Peyer's patch (tissue), 4 donors: ENCODE measurements around the gene LYST. TPM values are rescaled to one million over a fixed set of nuclear protein-coding genes. Genes with fewer than 3 reads are reported as not detected.
A peak's percentile ranks its signal among the peaks of the same experiment; 100 is the strongest.
"Not testable (repeated sequence)": the region's sequence is repeated elsewhere in the genome, so short reads cannot be mapped to it uniquely, and the experiment has no call there.

Experiments used
- DNase-seq, 3 donors: peaks; one replicate each; pipeline ENCODE4 v3.0.0-alpha.2; 2017 to 2019
- H3K27ac ChIP-seq, 4 donors: fragments of 200-600 bp; sonication (generic); one replicate each; pipeline ENCODE4 v1.5.1; 2016 to 2019
- H3K27me3 ChIP-seq, 2 donors: fragments of 200-600 bp; sonication (generic); one replicate each; pipeline ENCODE4 v1.5.1; 2019
- H3K36me3 ChIP-seq, 3 donors: fragments of 200-600 bp; sonication (generic); one replicate each; pipeline ENCODE4 v1.5.1; 2016 to 2019
- H3K4me1 ChIP-seq, 4 donors: fragments of 200-600 bp; sonication (generic); one replicate each; pipeline ENCODE4 v1.5.1; 2016 to 2019
- H3K4me3 ChIP-seq, 4 donors: fragments of 200-600 bp; sonication (generic); 1 replicate in 3 of 4; 2 replicates in 1 of 4; pipeline ENCODE4 v1.5.1; 2016 to 2019; ENCODE audit warnings: mild to moderate bottlenecking in 1 of 4
- H3K9me3 ChIP-seq, 4 donors: fragments of 200-600 bp; sonication (generic); one replicate each; pipeline ENCODE4 v1.5.1; 2016 to 2019; ENCODE audit warnings: mild to moderate bottlenecking in 1 of 4
- POLR2A ChIP-seq, 2 donors: fragments of 450-650 bp; IDR thresholded peaks; one replicate each; pipeline ENCODE4 v1.5.1; 2017; ENCODE audit warnings: antibody characterized with exemption in 2 of 2, mild to moderate bottlenecking in 2 of 2, moderate library complexity in 2 of 2
- total RNA-seq, 4 donors: library from RNA; depleted of rRNA; stranded (reverse); fragments of >200 nt; gene quantifications; one replicate each; pipeline ENCODE4 v1.1.0, GENCODE V29; 2016
- TF ChIP-seq, protein P1 (sequence below), 6 experiments: fragments of 450-650 bp in 4 of 6; fragments of 200-600 bp in 2 of 6; sonication (generic) in 1 of 6; IDR thresholded peaks; one replicate each; pipeline ENCODE4 v1.5.1; 2017 to 2019; ENCODE audit warnings: antibody characterized with exemption in 6 of 6, mild to moderate bottlenecking in 3 of 6, moderate library complexity in 1 of 6

Gene LYST
- total RNA-seq, 4 donors from 2014 or later, result 27.8 to 68.5 (median 35.5) TPM

DNA sequence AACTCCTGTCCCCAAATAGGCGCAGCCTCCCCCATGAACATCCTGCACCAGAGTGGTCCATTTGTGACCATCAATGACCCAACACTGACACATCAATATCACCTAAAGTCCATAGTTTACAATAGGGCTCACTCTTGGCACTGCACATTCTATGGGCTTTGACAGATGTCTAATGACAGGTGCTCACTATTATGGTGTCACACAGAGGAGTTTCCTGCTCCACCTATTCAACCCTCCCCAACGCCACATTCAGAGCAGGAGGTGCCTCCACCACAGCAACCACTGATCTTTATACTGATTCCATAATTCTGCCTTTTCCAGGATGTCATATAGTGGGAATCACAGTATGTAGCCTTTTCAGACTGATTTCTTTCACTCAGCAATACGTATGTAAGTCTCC, 241.4 kb downstream of the LYST start:
- TF ChIP-seq POLR2A (IDR thresholded peaks at IDR 0.05), result no peak
- TF ChIP-seq, protein P1, sequence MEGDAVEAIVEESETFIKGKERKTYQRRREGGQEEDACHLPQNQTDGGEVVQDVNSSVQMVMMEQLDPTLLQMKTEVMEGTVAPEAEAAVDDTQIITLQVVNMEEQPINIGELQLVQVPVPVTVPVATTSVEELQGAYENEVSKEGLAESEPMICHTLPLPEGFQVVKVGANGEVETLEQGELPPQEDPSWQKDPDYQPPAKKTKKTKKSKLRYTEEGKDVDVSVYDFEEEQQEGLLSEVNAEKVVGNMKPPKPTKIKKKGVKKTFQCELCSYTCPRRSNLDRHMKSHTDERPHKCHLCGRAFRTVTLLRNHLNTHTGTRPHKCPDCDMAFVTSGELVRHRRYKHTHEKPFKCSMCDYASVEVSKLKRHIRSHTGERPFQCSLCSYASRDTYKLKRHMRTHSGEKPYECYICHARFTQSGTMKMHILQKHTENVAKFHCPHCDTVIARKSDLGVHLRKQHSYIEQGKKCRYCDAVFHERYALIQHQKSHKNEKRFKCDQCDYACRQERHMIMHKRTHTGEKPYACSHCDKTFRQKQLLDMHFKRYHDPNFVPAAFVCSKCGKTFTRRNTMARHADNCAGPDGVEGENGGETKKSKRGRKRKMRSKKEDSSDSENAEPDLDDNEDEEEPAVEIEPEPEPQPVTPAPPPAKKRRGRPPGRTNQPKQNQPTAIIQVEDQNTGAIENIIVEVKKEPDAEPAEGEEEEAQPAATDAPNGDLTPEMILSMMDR (IDR thresholded peaks at IDR 0.05), result no peak
- no peaks in the 10 kb centered on the region for H3K36me3 ChIP-seq
- no peaks in the 10 kb centered on the region for H3K4me1 ChIP-seq
- no peak for DNase-seq
- no peak overlapping the region for H3K27ac ChIP-seq
- no peaks in the 10 kb centered on the region for H3K27me3 ChIP-seq
- H3K9me3 ChIP-seq, result no peaks in the 10 kb centered on the region
- H3K4me3 ChIP-seq, result no peak overlapping the region

DNA sequence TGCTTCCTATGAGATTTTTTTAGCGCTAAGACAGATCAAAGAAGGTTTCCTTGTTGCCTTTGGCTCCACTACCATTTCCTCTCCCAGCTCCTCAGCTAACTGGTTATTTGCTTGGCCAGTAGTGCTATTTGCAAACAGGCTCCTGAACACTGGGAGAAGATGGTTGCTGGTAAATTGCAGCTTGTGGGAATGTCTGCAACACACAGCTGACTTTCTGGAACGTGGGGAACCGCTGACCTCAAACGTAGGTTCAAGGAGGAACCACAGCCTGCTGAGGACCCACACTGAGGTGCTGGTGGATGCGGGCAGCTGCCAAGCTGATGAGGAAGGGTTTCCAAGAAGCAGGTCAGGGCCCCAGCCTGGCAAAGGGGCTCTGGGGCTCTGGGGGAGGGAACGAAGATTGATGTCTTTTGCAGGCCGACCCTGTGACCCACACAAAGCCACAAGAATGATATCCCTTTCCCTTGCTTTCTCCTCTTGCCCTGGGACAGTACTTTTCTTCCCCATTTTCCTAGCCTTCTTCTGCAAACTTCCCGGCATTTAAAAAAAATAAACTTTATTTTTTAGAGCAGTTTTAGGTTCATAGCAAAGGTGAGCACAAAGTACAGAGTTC, 241.9 kb downstream of the LYST start:
- no peak overlapping the region for H3K4me3 ChIP-seq
- no peaks in the 10 kb centered on the region for H3K36me3 ChIP-seq
- TF ChIP-seq, protein P1 (IDR thresholded peaks at IDR 0.05), result no peak
- no peak for TF ChIP-seq POLR2A (IDR thresholded peaks at IDR 0.05)
- H3K27me3 ChIP-seq, result no peaks in the 10 kb centered on the region
- no peaks in the 10 kb centered on the region for H3K9me3 ChIP-seq
- H3K27ac ChIP-seq, result no peak overlapping the region
- no peak for DNase-seq
- H3K4me1 ChIP-seq, result no peaks in the 10 kb centered on the region

DNA sequence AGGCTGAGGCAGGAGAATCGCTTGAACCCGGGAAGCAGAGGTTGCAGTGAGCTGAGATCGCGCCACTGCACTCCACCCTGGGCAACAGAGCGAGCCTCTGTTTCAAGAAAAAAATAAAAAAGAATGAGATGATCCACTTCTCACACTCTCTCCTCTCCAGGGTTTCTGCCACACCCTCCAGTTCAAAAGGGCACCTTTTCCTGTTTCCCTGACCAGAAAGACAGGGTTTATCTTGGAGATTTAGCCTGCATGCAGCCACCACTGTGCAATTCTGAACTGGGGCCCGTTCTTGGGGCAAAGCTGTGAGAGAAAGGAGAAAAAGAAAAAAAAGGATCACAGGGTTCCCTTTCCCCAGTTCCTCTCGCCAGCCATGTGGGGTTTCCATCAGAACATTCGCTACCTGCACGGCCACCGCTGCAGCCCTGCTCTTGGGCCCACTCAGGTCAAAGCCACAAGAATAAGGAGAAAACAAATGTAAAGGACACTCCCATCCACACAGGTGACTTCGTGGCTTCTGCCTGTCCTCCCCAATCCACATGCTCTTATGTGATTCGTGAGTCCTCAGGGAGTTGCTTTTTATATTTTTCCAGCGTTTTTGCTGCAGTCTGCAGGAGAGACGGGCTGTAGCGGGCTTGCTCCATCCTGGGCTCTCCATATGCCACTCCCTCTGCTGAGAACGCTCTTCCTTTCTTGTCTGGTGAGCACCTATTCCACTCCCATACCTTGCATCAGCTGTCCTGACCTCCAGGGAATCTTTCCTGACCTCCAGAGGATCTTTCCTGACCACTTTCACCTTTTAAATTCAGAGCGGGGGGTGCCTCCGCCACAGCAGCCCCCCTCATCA, 243.5 kb downstream of the LYST start:
- no peaks in the 10 kb centered on the region for H3K4me1 ChIP-seq
- no peaks in the 10 kb centered on the region for H3K36me3 ChIP-seq
- TF ChIP-seq, protein P1 (IDR thresholded peaks at IDR 0.05), result no peak
- no peak for TF ChIP-seq POLR2A (IDR thresholded peaks at IDR 0.05)
- no peaks in the 10 kb centered on the region for H3K27me3 ChIP-seq
- H3K9me3 ChIP-seq, result no peaks in the 10 kb centered on the region
- H3K4me3 ChIP-seq, result no peak overlapping the region
- H3K27ac ChIP-seq, result no peak overlapping the region
- DNase-seq, result no peak

DNA sequence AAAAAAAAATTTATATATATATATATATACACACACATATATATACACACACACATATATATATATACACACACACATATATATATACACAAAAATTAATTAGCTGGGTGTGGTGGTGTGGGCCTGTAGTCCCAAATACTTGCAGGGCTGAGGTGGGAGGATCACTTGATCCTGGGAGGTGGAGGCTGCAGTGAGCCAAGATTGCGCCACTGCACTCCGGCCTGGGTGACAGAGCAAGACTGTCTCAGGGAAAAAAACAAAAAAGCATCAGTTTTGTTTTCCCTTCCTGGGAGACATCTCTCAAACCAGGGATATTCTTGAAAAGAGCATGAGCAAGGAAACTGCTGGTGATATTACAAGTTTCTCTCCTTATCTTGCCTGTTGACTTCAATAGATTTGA, 247.6 kb downstream of the LYST start:
- DNase-seq, H3K4me1 ChIP-seq, H3K27me3 ChIP-seq, H3K36me3 ChIP-seq, H3K4me3 ChIP-seq, H3K9me3 ChIP-seq, H3K27ac ChIP-seq: not testable (repeated sequence)

DNA sequence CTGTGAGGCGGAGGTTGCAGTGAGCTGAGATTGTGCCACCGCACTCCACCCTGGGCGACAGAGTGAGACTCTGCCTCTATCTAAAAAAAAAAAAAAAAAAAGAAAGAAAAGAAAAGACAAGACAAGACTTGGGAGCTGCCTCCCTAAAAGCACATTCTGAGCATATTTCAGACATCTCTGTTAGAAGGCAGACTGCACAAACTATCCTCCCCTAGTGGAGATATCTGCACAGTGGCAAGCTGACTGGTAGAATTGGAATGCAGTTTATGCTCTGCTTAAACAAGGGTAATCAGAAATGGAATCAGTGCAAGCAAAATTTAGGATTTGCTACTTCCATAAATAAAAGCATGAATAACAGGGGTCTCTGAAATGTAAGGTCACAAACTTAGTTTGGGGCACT, 248.9 kb downstream of the LYST start:
- no peaks in the 10 kb centered on the region for H3K27me3 ChIP-seq
- H3K27ac ChIP-seq, result no peak overlapping the region
- H3K4me3 ChIP-seq, result no peak overlapping the region
- TF ChIP-seq POLR2A (IDR thresholded peaks at IDR 0.05), result no peak
- TF ChIP-seq, protein P1 (IDR thresholded peaks at IDR 0.05), result peak in 1 of 6 experiments; percentile 13
- DNase-seq, result no peak
- H3K36me3 ChIP-seq, result no peaks in the 10 kb centered on the region
- H3K4me1 ChIP-seq, result peaks cover 0 to 12% (median 0%) of the 10 kb centered on the region in 4 donors
- H3K9me3 ChIP-seq, result no peaks in the 10 kb centered on the region

DNA sequence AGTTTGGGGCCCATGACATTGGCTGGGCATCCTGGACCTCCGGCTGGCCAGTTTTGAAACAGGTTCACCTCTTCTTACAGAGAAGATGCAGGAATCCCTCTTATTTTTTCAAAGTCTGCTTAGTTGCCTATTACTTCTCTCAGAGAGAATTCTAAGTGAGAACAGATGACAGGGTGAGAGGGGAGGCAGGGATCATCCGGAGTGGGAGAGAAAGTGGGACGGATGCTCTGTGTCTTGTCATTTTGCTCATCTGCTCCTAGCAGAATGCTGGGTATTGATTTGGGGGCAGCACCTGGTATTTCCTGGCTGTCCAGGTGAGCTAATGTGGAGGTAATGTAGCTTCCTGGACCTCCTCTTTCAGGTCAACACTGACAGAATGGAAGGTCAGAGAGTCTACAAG, 249.6 kb downstream of the LYST start:
- H3K4me1 ChIP-seq, result peaks cover 0 to 12% (median 0%) of the 10 kb centered on the region in 4 donors
- no peak for DNase-seq
- H3K36me3 ChIP-seq, result no peaks in the 10 kb centered on the region
- no peak overlapping the region for H3K4me3 ChIP-seq
- no peaks in the 10 kb centered on the region for H3K27me3 ChIP-seq
- H3K9me3 ChIP-seq, result no peaks in the 10 kb centered on the region
- H3K27ac ChIP-seq, result no peak overlapping the region
- TF ChIP-seq, protein P1 (IDR thresholded peaks at IDR 0.05), result no peak
- no peak for TF ChIP-seq POLR2A (IDR thresholded peaks at IDR 0.05)
